Measurements from ENCODE around the gene C15orf40. TPM values are rescaled to one million over a fixed set of nuclear protein-coding genes. Genes with fewer than 3 reads are reported as not detected.

The C15orf40 gene
- total and polyA plus RNA-seq, 9 donors: 8.4 to 27.4 (median 18.0) TPM

- Histone ChIP-seq H3K4me1 (ENCODE audit: insufficient read depth) (no peaks in the 10 kb centered on the region), H3K36me3 (no peaks in the 10 kb centered on the region), H3K27ac (no peak overlapping the region), H3K27me3 (no peaks in the 10 kb centered on the region), H3K9me3 (no peaks in the 10 kb centered on the region), H3K4me3 (no peak overlapping the region)
- WGBS, 3 donors: 85 to 91% (median 89%) methylated on average over 1 of the region's 1 CpG
- TF ChIP-seq CTCF (IDR thresholded peaks at IDR 0.05) (no peak), EP300 (IDR thresholded peaks at IDR 0.05) (no peak), POLR2A (IDR thresholded peaks at IDR 0.05) (no peak)
- intact Hi-C loops (cut with DNase I): loop anchor here in 2 of 4 donors (10.0 kb wide), 3 partner anchors 65 to 435 kb away; partner anchors contain the start of gene RPS17 (in 1 of the 2)
- DNase-seq: no peak
These were observed 31.7 kb downstream of the C15orf40 start for GRCh38 chr15:82979726-82980125.

GRCh38 chr15:82978438-82978837, 33.0 kb downstream of the C15orf40 start:
- H3K4me1 ChIP-seq (ENCODE audit: insufficient read depth): no peaks in the 10 kb centered on the region
- intact Hi-C loops (cut with DNase I): loop anchor here in 1 of 4 donors (10.0 kb wide), 2 partner anchors 64 to 224 kb away; no protein-coding TSS in a partner anchor
- WGBS, 3 donors: 92 to 94% (median 93%) methylated on average over 5 of the region's 5 CpGs
- H3K4me3 ChIP-seq: no peak overlapping the region
- DNase-seq: no peak
- H3K36me3 ChIP-seq: no peaks in the 10 kb centered on the region
- H3K27me3 ChIP-seq: no peaks in the 10 kb centered on the region
- no peak overlapping the region for H3K27ac ChIP-seq
- no peak for TF ChIP-seq EP300 (IDR thresholded peaks at IDR 0.05)
- no peak for TF ChIP-seq POLR2A (IDR thresholded peaks at IDR 0.05)
- TF ChIP-seq CTCF (IDR thresholded peaks at IDR 0.05): no peak
- no peaks in the 10 kb centered on the region for H3K9me3 ChIP-seq

GRCh38 chr15:82977076-82977475, 34.4 kb downstream of the C15orf40 start:
- WGBS, 3 donors: 74 to 83% (median 80%) methylated on average over 1 of the region's 1 CpG
- DNase-seq: no peak
- no peaks in the 10 kb centered on the region for H3K27me3 ChIP-seq
- no peak for TF ChIP-seq CTCF (IDR thresholded peaks at IDR 0.05)
- TF ChIP-seq POLR2A (IDR thresholded peaks at IDR 0.05): no peak
- TF ChIP-seq EP300 (IDR thresholded peaks at IDR 0.05): no peak
- no peak overlapping the region for H3K4me3 ChIP-seq
- no peak overlapping the region for H3K27ac ChIP-seq
- no peaks in the 10 kb centered on the region for H3K4me1 ChIP-seq (ENCODE audit: insufficient read depth)
- H3K9me3 ChIP-seq: no peaks in the 10 kb centered on the region
- intact Hi-C loops (cut with DNase I): loop anchor here in 1 of 4 donors (10.0 kb wide), 2 partner anchors 62 to 222 kb away; no protein-coding TSS in a partner anchor
- no peaks in the 10 kb centered on the region for H3K36me3 ChIP-seq

- no peak for TF ChIP-seq EP300 (IDR thresholded peaks at IDR 0.05)
- TF ChIP-seq CTCF (IDR thresholded peaks at IDR 0.05): no peak
- TF ChIP-seq POLR2A (IDR thresholded peaks at IDR 0.05): no peak
- 81 to 93% (median 86%) methylated on average over 1 of the region's 1 CpG for WGBS, 3 donors
These were observed 38.4 kb downstream of the C15orf40 start for GRCh38 chr15:82972990-82973389.

More at GRCh38 chr15:82972990-82973389, 38.4 kb downstream of the C15orf40 start:
- Histone ChIP-seq H3K4me1 (ENCODE audit: insufficient read depth) (no peaks in the 10 kb centered on the region), H3K9me3 (no peaks in the 10 kb centered on the region), H3K27ac (no peak overlapping the region), H3K4me3 (no peak overlapping the region), H3K36me3 (no peaks in the 10 kb centered on the region), H3K27me3 (no peaks in the 10 kb centered on the region)
- no peak for DNase-seq
- intact Hi-C loops (cut with DNase I): loop anchor here in 1 of 4 donors (10.0 kb wide), 2 partner anchors 58 to 218 kb away; no protein-coding TSS in a partner anchor

All from ovary (tissue), 9 donors.